GM18951 (cell line): ENCODE measurements around the gene ALOXE3.
"Not testable (repeated sequence)": the region's sequence is repeated elsewhere in the genome, so short reads cannot be mapped to it uniquely, and the experiment has no call there.

Source experiments
- POLR2A ChIP-seq: IDR thresholded peaks from 4 replicates; pipeline ENCODE4 v1.6.1; 2011; ENCODE audit warnings: mild to moderate bottlenecking; ENCODE audit not compliant: insufficient read length, insufficient read depth; ENCODE audit errors: extremely low read depth
- in situ Hi-C: fragments of 300-500 bp; cut with MboI; formaldehyde crosslinking; loops from one replicate; pipeline ENCODE4 v1.12.0; 2022; ENCODE audit warnings: low sequenced_read_pairs, mixed read lengths, inconsistent platforms; ENCODE audit not compliant: unreplicated experiment

ALOXE3 gene

DNA sequence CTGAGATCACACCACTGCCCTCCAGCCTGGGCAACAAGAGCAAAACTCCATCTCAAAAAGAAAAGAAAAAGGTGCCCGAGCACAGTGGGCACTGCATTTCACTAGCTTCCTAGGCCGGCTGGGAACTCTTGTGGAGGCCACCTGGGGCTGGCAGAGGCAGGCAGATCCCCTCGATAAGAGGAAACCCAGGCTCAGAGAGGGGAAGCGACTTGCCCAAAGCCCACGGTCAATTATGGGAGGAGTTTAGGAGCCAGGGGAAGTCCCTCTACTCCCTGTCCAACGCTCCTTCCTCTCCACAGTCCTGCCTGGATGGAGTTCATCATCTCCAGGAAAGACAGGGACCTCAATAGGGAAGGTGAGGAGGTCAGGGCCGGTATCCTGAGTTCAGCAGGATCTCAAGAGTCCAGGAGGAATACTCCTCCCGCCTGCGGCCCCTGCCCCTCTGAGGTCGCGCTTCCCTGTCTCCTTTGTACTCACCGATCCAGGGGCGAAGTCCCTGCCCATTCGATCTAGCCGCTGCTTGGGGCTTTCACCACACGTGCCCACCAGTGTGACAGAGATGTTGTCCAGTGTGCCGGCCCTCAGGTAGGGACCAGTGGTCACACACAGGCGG is 841 bp downstream of the ALOXE3 start:
- no peak for TF ChIP-seq POLR2A
- in situ Hi-C loops, result loop anchor here (10.0 kb wide), 1 partner anchor 53 kb away; no protein-coding TSS in a partner anchor

DNA sequence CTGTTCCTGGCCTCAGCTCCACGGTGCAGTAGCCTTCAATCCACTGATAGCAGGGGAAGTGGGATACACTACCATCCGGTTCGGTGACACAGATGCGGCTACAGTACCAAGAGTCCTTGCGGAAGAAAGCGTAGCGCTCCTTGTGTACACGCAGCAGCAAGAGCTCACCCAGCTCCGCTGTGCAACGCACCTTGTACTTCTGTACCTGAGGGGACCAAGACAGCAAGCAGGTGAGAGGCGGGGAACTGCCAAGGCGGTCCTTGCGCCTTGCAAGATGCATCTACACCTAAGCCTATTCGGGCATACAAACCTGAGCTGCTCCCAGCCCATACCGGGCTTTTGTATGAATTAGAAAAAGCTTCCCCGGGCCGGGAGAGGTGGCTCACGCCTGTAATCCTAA is 1.5 kb downstream of the ALOXE3 start:
- in situ Hi-C loops, result loop anchor here (10.0 kb wide), 1 partner anchor 52 kb away; no protein-coding TSS in a partner anchor
- no peak for TF ChIP-seq POLR2A

DNA sequence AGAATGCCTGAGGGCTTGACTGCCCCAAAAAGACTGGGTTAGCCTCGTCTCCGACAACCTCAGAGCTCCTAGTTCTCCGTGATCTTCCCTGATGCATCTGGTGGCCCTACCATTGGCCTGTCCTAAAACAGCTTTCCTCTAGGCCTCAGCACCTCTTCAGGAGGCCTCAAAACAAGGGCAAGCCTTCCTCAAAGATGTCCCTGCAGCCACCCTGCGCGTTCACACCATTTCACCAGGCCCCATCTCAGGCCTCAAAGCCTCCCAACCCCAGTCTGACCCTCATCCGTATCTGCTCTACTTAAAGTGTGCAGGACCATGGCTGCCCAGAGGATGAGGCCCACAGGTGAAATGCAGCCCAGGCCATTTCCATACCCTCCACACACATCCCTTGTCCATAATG is 7.4 kb downstream of the ALOXE3 start:
- in situ Hi-C loops, result loop anchor here (10.0 kb wide), 1 partner anchor 46 kb away; no protein-coding TSS in a partner anchor
- no peak for TF ChIP-seq POLR2A

GRCh38 chr17:8110456-8110804 is 7.9 kb downstream of the ALOXE3 start:
- in situ Hi-C loops, result loop anchor here (10.0 kb wide), 1 partner anchor 46 kb away; no protein-coding TSS in a partner anchor
- TF ChIP-seq POLR2A, result no peak

GRCh38 chr17:8109661-8110455 is 8.5 kb downstream of the ALOXE3 start:
- in situ Hi-C loops, result loop anchor here (10.0 kb wide), 1 partner anchor 45 kb away; no protein-coding TSS in a partner anchor
- no peak for TF ChIP-seq POLR2A

DNA sequence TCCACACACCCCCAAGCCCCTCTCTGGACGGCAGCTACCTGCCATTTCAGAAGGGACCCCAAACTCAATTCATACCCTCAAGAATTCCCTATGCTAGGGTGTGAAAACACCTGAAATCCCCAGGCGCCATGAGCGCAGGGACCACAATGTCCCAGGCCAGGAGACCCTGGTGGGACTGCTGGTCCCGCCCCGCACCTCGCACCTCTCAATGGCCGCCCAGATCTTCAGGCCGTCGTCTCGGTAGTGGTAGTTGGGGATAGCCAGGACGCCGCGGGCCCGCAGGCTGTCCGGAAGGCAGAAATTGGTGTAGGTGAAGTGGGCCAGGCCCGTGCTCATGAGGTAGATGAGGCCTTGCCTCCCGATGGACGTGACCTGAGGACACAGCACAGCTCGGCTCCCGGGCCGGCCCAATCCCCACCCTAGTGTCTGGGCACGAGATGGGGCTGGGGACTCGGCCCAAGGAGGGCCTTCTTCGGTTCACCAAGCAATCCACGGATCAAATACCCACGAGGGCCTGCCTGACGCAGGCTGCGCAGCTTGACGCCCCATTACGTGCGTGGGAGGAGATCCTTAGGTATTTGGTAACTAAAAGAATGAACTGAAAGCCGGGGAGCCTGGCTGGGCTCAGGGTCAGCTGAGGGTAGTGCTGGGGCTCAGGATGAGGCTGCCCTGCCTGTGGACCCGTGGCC is 9.2 kb downstream of the ALOXE3 start:
- no peak for TF ChIP-seq POLR2A
- in situ Hi-C loops, result no loop called here

GRCh38 chr17:8106980-8107379 is 11.3 kb downstream of the ALOXE3 start:
- in situ Hi-C loops, result not testable (repeated sequence)

- in situ Hi-C loops, result no loop called here
- TF ChIP-seq POLR2A, result no peak
Measured at GRCh38 chr17:8105957-8106398, 12.3 kb downstream of the ALOXE3 start.

DNA sequence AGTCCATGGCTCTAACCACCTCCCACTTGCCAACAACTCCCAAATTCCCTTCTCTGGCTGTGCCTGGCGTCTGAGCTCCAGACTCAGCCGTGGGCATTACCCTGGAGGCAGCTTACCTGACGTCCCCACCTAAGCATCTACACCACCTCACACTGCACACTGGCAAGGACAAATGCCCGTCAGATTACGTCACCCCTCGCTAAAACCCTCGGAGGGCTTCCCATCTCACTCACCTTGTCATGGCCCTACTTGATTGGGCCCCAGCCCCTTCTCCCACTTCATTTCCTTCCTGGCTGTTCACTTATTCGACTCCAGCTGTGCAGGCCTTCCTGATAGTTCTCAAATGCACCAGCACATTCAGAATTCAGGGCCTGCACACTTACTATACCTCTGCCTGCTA is 13.4 kb downstream of the ALOXE3 start:
- in situ Hi-C loops, result no loop called here
- no peak for TF ChIP-seq POLR2A

GRCh38 chr17:8103549-8103948 is 14.8 kb downstream of the ALOXE3 start:
- TF ChIP-seq POLR2A, result no peak
- in situ Hi-C loops, result no loop called here

GRCh38 chr17:8101721-8102120 is 16.6 kb downstream of the ALOXE3 start:
- no peak for TF ChIP-seq POLR2A

GRCh38 chr17:8100763-8101162 is 17.6 kb downstream of the ALOXE3 start:
- in situ Hi-C loops, result no loop called here
- TF ChIP-seq POLR2A, result no peak

More at GRCh38 chr17:8101721-8102120, 16.6 kb downstream of the ALOXE3 start:
- in situ Hi-C loops, result no loop called here

DNA sequence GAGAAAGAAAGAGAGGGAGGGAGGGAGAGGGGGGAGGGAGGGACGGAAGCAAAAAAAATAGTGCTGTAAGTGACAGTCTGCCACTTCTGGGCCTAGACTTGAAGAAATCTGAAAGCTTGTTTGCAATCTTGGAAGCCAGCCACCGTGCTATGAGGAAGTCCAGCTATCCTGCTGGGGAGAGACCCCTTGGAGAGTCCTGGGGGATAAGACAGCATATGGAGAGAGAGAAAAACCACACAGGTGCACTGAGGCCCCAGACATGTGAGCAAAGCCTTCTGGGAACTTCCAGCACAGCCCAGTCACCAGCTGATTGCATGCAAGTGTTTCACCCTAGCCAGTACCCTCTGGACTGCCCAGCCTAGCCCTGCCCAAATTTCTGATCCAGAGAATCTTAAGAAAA is 18.2 kb downstream of the ALOXE3 start:
- TF ChIP-seq POLR2A, result no peak
- in situ Hi-C loops, result no loop called here
